Gastrocnemius medialis (tissue), 4 donors: ENCODE results near the gene CLDN22.

ENCODE experiments used
- CTCF ChIP-seq, 5 experiments: fragments of 450-650 bp in 3 of 5; fragments of 200-600 bp in 2 of 5; sonication (generic) in 2 of 5; IDR thresholded peaks in 4 of 5; conservative IDR thresholded peaks in 1 of 5; 1 replicate in 4 of 5; 2 replicates in 1 of 5; pipeline ENCODE4 v1.5.1; 2016 to 2019; ENCODE audit warnings: antibody characterized with exemption in 5 of 5, mild to moderate bottlenecking in 3 of 5, moderate library complexity in 3 of 5
- POLR2A ChIP-seq, 2 donors: fragments of 450-650 bp; IDR thresholded peaks; one replicate each; pipeline ENCODE4 v1.6.1; 2017; ENCODE audit warnings: antibody characterized with exemption in 2 of 2, mild to moderate bottlenecking in 2 of 2, moderate library complexity in 2 of 2

GRCh38 chr4:183284258-183284785, 35.8 kb downstream of the CLDN22 start:
- TF ChIP-seq CTCF (IDR thresholded peaks at IDR 0.05 in 4 of 5, conservative IDR thresholded peaks at IDR 0.05 in 1 of 5): no peak
- no peak for TF ChIP-seq POLR2A (IDR thresholded peaks at IDR 0.05)
